HEK293 (cell line): Measurements from ENCODE around the gene GJD4.

Experiments used
- CTCF ChIA-PET: fragments of 350-600 bp; formaldehyde crosslinking; extraction: SDS; loops from one replicate; lab custom pipeline; 2021; ENCODE audit warnings: antibody characterized with exemption; lab: Yijun Ruan, JAX
- POLR2A ChIA-PET: fragments of 300-600 bp; formaldehyde crosslinking; extraction: SDS; loops from one replicate; lab custom pipeline; 2020; ENCODE audit warnings: antibody characterized with exemption, inconsistent platforms; lab: Yijun Ruan, JAX
- H3K27ac ChIP-seq: fragments of 200-500 bp; sonication (Bioruptor generic); 2 replicates; pipeline ENCODE4 v1.5.1; 2014; ENCODE audit warnings: low read depth, low read length, control low read depth, inconsistent platforms; ENCODE audit errors: extremely low read depth
- H3K36me3 ChIP-seq, 2 experiments: fragments of 200-500 bp in 1 of 2; sonication (Bioruptor generic) in 1 of 2; 1 replicate in 1 of 2; 2 replicates in 1 of 2; pipeline ENCODE4 v1.5.1; 2014 to 2017; ENCODE audit warnings: inconsistent platforms in 2 of 2, low read length in 2 of 2; ENCODE audit not compliant: control insufficient read depth in 2 of 2, insufficient read depth in 1 of 2
- H3K4me1 ChIP-seq: fragments of 200-500 bp; sonication (Bioruptor generic); 2 replicates; pipeline ENCODE4 v1.5.1; 2014; ENCODE audit warnings: mild to moderate bottlenecking, low read length, inconsistent platforms; ENCODE audit not compliant: control insufficient read depth, insufficient read depth
- H3K4me3 ChIP-seq: 2 replicates; pipeline ENCODE4 v1.5.1; 2011; ENCODE audit warnings: low read depth, mild to moderate bottlenecking, control low read depth, low read length, moderate library complexity
- H3K9me3 ChIP-seq: fragments of 200-500 bp; sonication (Bioruptor generic); 2 replicates; pipeline ENCODE4 v1.5.1; 2014; ENCODE audit warnings: low read depth, low read length, inconsistent platforms; ENCODE audit not compliant: control insufficient read depth, insufficient read depth
- BCL6B ChIP-seq: fragments of 450-650 bp; formaldehyde crosslinking; IDR thresholded peaks from 2 replicates; pipeline ENCODE4 v1.5.1; 2017; ENCODE audit warnings: missing biosample characterization, missing genetic modification characterization
- KLF10 ChIP-seq: fragments of 450-650 bp; IDR thresholded peaks from 2 replicates; pipeline ENCODE4 v1.5.1; 2018; ENCODE audit warnings: missing biosample characterization, mild to moderate bottlenecking, missing genetic modification characterization
- SCRT2 ChIP-seq: fragments of 450-650 bp; formaldehyde crosslinking; IDR thresholded peaks from 2 replicates; pipeline ENCODE4 v1.5.1; 2016; ENCODE audit warnings: missing biosample characterization, missing genetic modification characterization
- ZBTB20 ChIP-seq: fragments of 450-650 bp; formaldehyde crosslinking; IDR thresholded peaks from 2 replicates; pipeline ENCODE4 v1.5.1; 2016; ENCODE audit warnings: missing biosample characterization, missing genetic modification characterization
- ZBTB6 ChIP-seq: fragments of 450-650 bp; formaldehyde crosslinking; IDR thresholded peaks from 2 replicates; pipeline ENCODE4 v1.5.1; 2017; ENCODE audit warnings: missing biosample characterization, missing genetic modification characterization
- ZFP41 ChIP-seq: fragments of 450-650 bp; formaldehyde crosslinking; IDR thresholded peaks from 2 replicates; pipeline ENCODE4 v1.5.1; 2016; ENCODE audit warnings: missing biosample characterization, missing genetic modification characterization, borderline replicate concordance
- ZNF146 ChIP-seq: fragments of 450-650 bp; formaldehyde crosslinking; IDR thresholded peaks from 2 replicates; pipeline ENCODE4 v1.5.1; 2016; ENCODE audit warnings: missing biosample characterization, missing genetic modification characterization
- ZNF148 ChIP-seq: fragments of 450-650 bp; formaldehyde crosslinking; IDR thresholded peaks from 2 replicates; pipeline ENCODE4 v1.5.0; 2017; ENCODE audit warnings: missing biosample characterization, missing genetic modification characterization, borderline replicate concordance
- ZNF157 ChIP-seq: fragments of 450-650 bp; formaldehyde crosslinking; IDR thresholded peaks from 2 replicates; pipeline ENCODE4 v1.5.1; 2016; ENCODE audit warnings: missing biosample characterization, missing genetic modification characterization
- ZNF311 ChIP-seq: fragments of 450-650 bp; formaldehyde crosslinking; IDR thresholded peaks from 2 replicates; pipeline ENCODE4 v1.5.1; 2017; ENCODE audit warnings: missing biosample characterization, missing genetic modification characterization, borderline replicate concordance
- ZNF362 ChIP-seq: fragments of 450-650 bp; formaldehyde crosslinking; IDR thresholded peaks from 2 replicates; pipeline ENCODE4 v1.5.1; 2016; ENCODE audit warnings: missing biosample characterization, missing genetic modification characterization
- ZNF416 ChIP-seq: fragments of 450-650 bp; formaldehyde crosslinking; IDR thresholded peaks from 2 replicates; pipeline ENCODE4 v1.5.1; 2016; ENCODE audit warnings: missing biosample characterization, missing genetic modification characterization
- ZNF423 ChIP-seq: fragments of 450-650 bp; formaldehyde crosslinking; IDR thresholded peaks from 2 replicates; pipeline ENCODE4 v1.5.1; 2016; ENCODE audit warnings: missing biosample characterization, missing genetic modification characterization
- ZNF600 ChIP-seq: fragments of 450-650 bp; formaldehyde crosslinking; IDR thresholded peaks from 2 replicates; pipeline ENCODE4 v1.5.1; 2016; ENCODE audit warnings: missing biosample characterization, missing genetic modification characterization
- ZNF610 ChIP-seq: fragments of 450-650 bp; formaldehyde crosslinking; IDR thresholded peaks from 2 replicates; pipeline ENCODE4 v1.5.1; 2016; ENCODE audit warnings: missing biosample characterization, missing genetic modification characterization, borderline replicate concordance
- ZNF658 ChIP-seq: fragments of 450-650 bp; formaldehyde crosslinking; IDR thresholded peaks from 2 replicates; pipeline ENCODE4; 2016; ENCODE audit warnings: missing biosample characterization, missing genetic modification characterization
- ZNF701 ChIP-seq: fragments of 450-650 bp; formaldehyde crosslinking; IDR thresholded peaks from 2 replicates; pipeline ENCODE4 v1.5.1; 2016; ENCODE audit warnings: missing biosample characterization, missing genetic modification characterization
- ZNF837 ChIP-seq: fragments of 450-650 bp; formaldehyde crosslinking; IDR thresholded peaks from 2 replicates; pipeline ENCODE4 v1.5.1; 2016; ENCODE audit warnings: missing biosample characterization, missing genetic modification characterization
- TF ChIP-seq, protein P1 (sequence below): fragments of 450-650 bp; formaldehyde crosslinking; IDR thresholded peaks from 2 replicates; pipeline ENCODE4 v1.5.1; 2017; ENCODE audit warnings: missing biosample characterization, mild to moderate bottlenecking, missing genetic modification characterization, moderate library complexity
- TF ChIP-seq, protein P2 (sequence below): fragments of 450-650 bp; IDR thresholded peaks from 2 replicates; pipeline ENCODE4 v1.5.1; 2018; ENCODE audit warnings: missing biosample characterization, missing genetic modification characterization
- TF ChIP-seq, protein P3 (sequence below): fragments of 450-650 bp; formaldehyde crosslinking; IDR thresholded peaks from 2 replicates; pipeline ENCODE4 v1.5.1; 2016; ENCODE audit warnings: missing biosample characterization, missing genetic modification characterization

GJD4 gene

DNA sequence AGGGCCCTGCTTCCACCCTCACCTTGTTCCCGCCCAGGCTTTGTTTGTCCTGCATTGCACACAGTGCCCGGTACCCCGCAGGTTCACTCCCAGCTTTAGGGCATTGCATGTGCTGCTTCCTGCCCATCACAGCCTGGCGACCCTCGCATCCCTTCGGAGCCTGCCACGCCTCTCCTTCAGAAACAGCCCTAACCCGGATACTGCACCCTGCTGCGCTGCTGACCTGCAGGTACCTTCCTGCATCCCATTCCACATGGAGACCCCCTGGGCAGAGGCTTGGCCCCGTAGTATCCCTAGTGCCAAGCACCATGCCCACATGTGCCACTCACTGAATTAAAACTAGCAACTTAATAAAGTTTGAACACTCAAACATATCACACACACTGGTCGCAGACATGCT is 19.8 kb upstream of the GJD4 start:
- Histone ChIP-seq H3K36me3 (no peaks in the 10 kb centered on the region), H3K4me1 (no peaks in the 10 kb centered on the region), H3K27ac (no peak overlapping the region), H3K4me3 (no peak overlapping the region), H3K9me3 (no peaks in the 10 kb centered on the region)
- TF ChIP-seq ZNF658 (tag by site-specific recombination) (no peak), ZFP41 (no peak), KLF10 (no peak), ZBTB20 (no peak), ZNF148 (tag by site-specific recombination) (no peak), ZNF157 (tag by site-specific recombination) (no peak), SCRT2 (no peak), ZNF362 (tag by site-specific recombination) (no peak), BCL6B (tag by site-specific recombination) (no peak), ZNF701 (tag by site-specific recombination) (no peak), ZNF423 (no peak), ZNF610 (tag by site-specific recombination) (no peak), ZNF416 (no peak), ZNF837 (tag by site-specific recombination) (no peak), ZNF146 (tag by site-specific recombination) (no peak), ZNF311 (no peak)
- TF ChIP-seq, protein P1, sequence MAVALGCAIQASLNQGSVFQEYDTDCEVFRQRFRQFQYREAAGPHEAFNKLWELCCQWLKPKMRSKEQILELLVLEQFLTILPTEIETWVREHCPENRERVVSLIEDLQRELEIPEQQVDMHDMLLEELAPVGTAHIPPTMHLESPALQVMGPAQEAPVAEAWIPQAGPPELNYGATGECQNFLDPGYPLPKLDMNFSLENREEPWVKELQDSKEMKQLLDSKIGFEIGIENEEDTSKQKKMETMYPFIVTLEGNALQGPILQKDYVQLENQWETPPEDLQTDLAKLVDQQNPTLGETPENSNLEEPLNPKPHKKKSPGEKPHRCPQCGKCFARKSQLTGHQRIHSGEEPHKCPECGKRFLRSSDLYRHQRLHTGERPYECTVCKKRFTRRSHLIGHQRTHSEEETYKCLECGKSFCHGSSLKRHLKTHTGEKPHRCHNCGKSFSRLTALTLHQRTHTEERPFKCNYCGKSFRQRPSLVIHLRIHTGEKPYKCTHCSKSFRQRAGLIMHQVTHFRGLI, result no peak
- TF ChIP-seq, protein P2, sequence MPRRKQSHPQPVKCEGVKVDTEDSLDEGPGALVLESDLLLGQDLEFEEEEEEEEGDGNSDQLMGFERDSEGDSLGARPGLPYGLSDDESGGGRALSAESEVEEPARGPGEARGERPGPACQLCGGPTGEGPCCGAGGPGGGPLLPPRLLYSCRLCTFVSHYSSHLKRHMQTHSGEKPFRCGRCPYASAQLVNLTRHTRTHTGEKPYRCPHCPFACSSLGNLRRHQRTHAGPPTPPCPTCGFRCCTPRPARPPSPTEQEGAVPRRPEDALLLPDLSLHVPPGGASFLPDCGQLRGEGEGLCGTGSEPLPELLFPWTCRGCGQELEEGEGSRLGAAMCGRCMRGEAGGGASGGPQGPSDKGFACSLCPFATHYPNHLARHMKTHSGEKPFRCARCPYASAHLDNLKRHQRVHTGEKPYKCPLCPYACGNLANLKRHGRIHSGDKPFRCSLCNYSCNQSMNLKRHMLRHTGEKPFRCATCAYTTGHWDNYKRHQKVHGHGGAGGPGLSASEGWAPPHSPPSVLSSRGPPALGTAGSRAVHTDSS, result no peak
- ChIA-PET POLR2A (no interaction called here), CTCF (no interaction called here)

DNA sequence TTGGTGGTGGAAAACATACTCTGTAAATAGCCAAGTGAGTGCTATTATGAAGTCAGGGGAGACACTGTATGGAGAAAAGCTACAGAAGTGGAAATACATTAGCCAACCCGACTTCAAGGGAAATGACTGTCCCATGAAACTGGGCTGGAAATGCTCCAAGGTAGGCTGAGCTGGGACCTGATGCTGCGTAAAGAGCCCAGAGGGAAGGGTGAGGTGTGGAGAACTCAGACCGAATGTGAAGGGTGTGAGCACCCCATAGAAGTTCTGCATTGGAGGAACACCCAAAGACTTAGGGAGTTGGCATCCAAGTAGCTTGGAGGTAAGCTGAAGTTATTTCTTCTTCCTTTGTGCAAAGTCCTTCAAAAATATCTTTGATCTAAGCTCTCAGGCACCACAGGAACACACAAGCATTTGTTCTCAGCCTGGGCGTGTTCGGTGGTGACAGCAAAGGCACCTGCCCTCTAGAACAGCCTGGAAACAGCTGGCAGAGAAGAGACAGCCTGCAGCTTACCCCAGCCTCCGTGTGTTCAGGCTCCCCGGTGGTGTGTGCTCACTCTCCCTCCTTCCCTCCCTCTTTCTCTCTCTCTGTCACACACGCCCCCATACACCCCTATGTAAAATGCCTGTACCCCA is 19.1 kb upstream of the GJD4 start:
- Histone ChIP-seq H3K9me3 (no peaks in the 10 kb centered on the region), H3K36me3 (no peaks in the 10 kb centered on the region), H3K4me1 (no peaks in the 10 kb centered on the region), H3K4me3 (no peak overlapping the region), H3K27ac (no peak overlapping the region)
- ChIA-PET CTCF (no interaction called here), POLR2A (no interaction called here)
- TF ChIP-seq ZBTB6 (tag by site-specific recombination), result no peak
- TF ChIP-seq ZNF600 (tag by site-specific recombination), result no peak
- TF ChIP-seq, protein P3, sequence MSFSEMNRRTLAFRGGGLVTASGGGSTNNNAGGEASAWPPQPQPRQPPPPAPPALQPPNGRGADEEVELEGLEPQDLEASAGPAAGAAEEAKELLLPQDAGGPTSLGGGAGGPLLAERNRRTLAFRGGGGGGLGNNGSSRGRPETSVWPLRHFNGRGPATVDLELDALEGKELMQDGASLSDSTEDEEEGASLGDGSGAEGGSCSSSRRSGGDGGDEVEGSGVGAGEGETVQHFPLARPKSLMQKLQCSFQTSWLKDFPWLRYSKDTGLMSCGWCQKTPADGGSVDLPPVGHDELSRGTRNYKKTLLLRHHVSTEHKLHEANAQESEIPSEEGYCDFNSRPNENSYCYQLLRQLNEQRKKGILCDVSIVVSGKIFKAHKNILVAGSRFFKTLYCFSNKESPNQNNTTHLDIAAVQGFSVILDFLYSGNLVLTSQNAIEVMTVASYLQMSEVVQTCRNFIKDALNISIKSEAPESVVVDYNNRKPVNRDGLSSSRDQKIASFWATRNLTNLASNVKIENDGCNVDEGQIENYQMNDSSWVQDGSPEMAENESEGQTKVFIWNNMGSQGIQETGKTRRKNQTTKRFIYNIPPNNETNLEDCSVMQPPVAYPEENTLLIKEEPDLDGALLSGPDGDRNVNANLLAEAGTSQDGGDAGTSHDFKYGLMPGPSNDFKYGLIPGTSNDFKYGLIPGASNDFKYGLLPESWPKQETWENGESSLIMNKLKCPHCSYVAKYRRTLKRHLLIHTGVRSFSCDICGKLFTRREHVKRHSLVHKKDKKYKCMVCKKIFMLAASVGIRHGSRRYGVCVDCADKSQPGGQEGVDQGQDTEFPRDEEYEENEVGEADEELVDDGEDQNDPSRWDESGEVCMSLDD (tag by site-specific recombination), result no peak
